GM19468 (cell line): Measurements from ENCODE around the gene TMCC3.
A peak's percentile ranks its signal among the peaks of the same experiment; 100 is the strongest.

ENCODE experiments used
- ATAC-seq: cut with Tn5 transposase; IDR thresholded peaks from one replicate; pipeline ENCODE4 v1.9.1; 2021; ENCODE audit warnings: mild to moderate bottlenecking, moderate library complexity, moderate number of reproducible peaks; ENCODE audit not compliant: unreplicated experiment; ENCODE audit errors: extremely low read depth

Gene TMCC3

DNA sequence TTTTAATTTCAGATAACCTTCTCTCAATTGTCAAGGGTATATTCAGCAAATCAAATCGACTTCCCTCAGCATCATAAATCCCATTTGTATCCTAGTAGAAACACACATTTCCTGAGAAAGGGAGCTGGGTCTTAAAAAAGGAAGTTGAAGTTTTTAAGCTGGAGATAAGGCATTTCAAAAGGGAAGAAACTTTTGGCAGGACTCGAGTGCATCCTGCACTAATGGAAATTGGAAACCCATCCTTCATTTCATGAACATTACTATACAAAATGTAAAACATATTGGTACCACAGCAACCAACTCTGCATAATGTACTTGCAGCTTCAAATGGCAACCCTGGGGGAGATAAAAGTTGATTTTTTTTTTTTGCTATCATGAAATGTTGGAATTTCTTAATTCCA, 23.7 kb upstream of the TMCC3 start:
- ATAC-seq: no peak

GRCh38 chr12:94673496-94673895, 23.1 kb upstream of the TMCC3 start:
- no peak for ATAC-seq

- ATAC-seq: no peak
These were observed 21.6 kb upstream of the TMCC3 start for GRCh38 chr12:94671917-94672316.

GRCh38 chr12:94670898-94671297, 20.5 kb upstream of the TMCC3 start:
- ATAC-seq: no peak

- ATAC-seq: no peak
These were observed 19.7 kb upstream of the TMCC3 start for GRCh38 chr12:94670075-94670474.

- no peak for ATAC-seq
These were observed 16.7 kb upstream of the TMCC3 start for GRCh38 chr12:94667031-94667540.

DNA sequence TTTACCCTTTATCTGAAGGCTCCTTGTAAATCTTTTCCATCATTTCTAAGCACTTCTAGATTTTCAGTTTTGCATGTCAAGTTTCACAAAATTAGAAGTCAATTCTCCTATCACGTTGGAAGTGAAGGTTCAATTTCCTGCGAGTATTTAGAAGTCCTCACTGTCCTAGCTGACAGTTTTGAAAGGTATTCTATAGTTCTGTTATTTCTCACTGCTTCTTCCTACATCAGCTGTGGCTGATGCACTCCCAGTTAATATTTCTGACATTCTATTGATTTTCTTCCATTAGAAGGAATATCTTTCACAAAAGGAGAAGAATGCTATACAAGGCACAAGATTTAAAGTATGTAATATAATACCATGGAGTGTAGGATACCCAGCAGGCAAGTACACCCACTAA, 15.8 kb upstream of the TMCC3 start:
- no peak for ATAC-seq

DNA sequence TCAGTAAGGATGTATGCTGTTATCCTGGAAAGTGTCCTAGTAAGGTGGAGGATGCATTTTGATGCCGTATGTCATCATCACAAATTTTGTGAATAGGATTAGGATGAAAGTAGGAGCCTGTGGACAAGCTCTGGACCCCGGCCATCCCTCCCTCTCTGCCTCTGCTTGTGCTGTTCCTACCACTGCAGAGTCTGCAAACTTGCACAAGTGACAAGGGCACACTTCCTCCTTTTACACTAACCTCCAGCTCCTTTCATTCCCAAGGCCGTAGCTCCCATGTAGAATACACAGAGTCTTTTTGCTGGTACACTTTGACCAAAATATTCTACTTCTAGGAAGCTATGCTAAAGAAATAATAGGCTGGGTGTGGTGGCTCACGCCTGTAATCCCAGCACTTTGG, 13.3 kb upstream of the TMCC3 start:
- no peak for ATAC-seq

DNA sequence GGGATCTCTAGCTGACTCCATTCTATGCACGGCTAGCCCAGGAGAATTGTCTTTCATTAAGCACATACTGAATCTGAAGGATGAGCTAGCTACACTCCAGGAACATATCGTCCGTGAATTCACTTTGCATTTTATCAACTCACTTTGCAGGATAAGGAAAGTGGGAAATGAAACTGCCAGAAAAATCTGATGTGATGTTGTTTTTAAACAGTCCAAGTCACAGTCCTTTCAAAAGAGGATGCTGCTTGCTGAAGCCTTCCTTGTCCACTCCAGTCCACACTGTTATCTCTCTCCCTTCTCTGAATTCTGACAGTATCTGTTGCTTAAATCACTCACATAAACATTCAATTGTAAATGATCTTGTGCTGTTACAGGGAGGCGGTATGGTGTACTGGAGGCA, 12.7 kb upstream of the TMCC3 start:
- no peak for ATAC-seq

- no peak for ATAC-seq
These were observed 10.1 kb upstream of the TMCC3 start for GRCh38 chr12:94660436-94660835.

DNA sequence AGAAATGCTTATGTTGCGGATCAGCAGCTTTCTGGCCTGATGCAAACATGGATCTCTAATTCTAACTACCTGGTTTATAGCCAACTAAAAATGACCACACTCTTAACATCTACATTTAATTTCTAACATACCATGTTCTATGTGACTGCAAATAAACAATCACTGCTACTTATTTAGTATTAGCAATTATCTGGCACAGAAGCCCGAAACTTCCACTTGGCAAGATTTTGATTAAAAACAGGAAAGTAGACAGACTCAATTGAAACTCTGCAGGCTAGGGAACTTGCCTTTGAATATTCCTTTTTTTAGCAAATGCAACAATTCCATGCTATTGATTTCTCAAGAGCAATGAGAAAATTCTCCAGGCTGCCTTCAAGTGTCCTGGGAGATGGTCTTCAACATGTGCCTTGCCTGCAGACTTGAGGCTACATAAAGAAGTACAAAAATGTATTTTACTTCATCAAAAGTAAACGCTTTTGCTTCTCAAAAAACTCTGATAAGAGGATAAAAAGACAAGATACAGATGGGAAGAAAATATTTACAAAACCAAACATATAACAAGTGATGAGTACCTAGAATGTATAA, 9.1 kb upstream of the TMCC3 start:
- ATAC-seq: no peak

DNA sequence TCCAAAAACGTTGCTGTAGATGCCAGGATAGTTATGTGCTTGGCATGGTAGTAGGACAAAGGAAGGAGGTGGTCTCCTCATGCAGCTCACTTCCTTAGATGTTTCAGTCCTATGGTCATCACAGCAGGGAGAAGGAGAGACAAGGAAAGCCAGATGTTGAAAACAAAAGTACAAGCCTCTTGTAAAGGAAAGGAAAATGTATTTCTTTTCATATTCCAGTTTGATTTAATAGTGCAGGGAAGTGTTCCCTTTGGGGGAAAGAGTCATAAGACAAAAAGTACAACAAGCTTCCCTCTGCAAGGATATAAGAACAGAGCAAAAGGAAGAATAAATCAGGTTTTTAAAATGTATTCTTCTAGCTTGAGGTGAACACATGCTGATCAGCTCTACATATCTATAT, 8.6 kb upstream of the TMCC3 start:
- no peak for ATAC-seq

DNA sequence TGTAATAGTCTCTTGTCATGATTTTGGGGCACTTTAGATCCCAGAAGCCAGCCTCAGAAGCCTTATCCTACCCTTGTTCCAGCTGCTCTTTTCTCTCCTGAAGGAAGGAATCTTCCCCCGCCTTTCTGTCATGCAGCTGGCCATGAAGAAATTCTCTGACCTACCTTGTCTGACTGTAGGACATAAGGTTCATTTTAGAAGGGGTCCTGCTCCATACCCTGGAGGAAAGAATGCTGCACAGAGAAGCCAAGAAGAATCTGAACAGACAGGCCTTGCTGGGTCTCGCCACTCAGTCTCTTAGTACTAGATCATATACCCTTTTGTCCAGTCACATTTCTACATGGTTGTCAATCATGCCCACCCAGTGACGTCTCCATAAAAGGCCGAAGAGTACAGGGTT, 6.2 kb upstream of the TMCC3 start:
- ATAC-seq: no peak

DNA sequence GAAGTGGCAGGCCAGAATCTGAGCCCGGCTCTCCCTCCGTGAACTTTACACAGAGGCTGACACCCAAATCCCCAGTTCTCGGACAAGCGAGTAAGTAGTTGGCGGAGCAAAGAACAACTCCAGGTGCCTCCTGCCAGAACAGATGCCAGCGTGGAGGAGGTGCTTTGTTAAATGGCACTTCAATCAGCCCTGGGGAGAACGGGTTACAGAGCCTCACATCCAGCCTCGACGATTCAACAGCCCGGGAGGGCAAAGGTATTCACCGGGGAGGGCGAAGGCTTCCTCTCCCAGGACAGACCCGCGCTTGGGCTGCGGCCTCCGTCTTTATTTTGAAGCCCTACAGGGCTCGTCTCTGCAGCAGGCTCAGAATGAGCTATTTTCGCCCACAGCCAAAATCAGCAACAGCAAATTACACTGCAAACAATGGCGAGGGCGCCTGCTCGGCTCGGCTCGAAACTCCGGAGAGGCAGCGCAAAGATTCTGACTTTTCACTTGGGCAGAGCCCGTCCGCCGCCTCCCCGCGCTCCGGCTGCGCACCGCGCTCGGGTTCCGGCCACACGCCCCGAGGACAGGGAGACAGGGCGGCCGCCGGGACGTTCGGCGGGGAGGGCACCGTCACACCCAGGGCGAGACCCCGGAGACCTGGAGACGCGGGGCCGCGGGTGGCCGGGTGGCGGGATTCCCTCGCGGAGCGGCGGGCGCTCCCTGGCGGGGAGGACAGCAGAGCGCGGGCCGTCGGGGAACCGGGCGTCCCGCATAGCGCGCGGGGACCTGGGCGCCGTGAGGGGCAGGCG, 811 bp downstream of the TMCC3 start:
- ATAC-seq: peak; percentile 17

GRCh38 chr12:94648578-94648977, 1.8 kb downstream of the TMCC3 start:
- no peak for ATAC-seq

- peak; percentile 29 for ATAC-seq
These were observed 6.0 kb downstream of the TMCC3 start for GRCh38 chr12:94644141-94644979.

GRCh38 chr12:94643606-94644005, 6.8 kb downstream of the TMCC3 start:
- ATAC-seq: no peak

GRCh38 chr12:94641283-94641682, 9.1 kb downstream of the TMCC3 start:
- no peak for ATAC-seq

DNA sequence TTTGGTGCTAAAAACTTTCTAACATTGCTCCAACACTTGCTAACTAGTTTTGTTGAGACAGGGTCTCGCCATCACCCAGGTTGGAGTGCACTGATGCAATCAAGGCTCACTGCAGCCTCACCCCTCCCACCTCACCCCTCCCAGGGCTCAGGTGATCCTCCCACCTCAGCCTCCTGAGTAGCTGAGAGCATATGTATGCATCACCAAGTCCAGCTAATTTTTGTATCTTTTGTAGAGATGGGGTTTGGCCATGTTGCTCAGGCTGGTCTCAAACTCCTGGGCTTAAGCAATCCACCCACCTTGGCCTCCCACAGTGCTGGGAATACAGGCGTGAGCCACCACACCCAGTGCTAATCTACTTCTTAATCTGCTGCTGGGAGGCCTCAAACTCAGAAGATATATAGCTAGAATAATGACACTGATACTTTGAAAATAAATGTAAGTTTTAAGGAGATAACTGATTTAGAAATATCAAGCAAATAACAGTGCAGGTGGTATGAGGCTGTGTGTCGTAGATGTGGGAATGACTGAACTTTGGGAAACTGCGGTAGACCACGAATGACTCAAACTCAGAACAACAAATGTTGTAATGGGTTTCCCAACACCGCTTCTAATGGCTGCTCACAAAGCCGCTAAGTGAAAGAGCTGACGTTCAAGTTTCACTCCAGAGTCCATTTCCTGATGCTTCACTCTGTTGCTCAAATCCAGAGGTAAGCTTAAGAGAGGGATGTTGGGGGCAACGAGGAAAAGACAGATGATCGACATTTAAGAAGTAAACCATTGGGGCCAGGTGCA, 10.0 kb downstream of the TMCC3 start:
- peak; percentile 61 for ATAC-seq

- no peak for ATAC-seq
These were observed 11.8 kb downstream of the TMCC3 start for GRCh38 chr12:94638521-94638920.
